ENCODE measurements around the gene CYBA. TPM values are rescaled to one million over a fixed set of nuclear protein-coding genes. Genes with fewer than 3 reads are reported as not detected.

Gene CYBA
- polyA plus RNA-seq, 1 donor (not counting 4 experiments of a cell fraction or from before 2014, with no cell fraction given), result 4.4 TPM

DNA sequence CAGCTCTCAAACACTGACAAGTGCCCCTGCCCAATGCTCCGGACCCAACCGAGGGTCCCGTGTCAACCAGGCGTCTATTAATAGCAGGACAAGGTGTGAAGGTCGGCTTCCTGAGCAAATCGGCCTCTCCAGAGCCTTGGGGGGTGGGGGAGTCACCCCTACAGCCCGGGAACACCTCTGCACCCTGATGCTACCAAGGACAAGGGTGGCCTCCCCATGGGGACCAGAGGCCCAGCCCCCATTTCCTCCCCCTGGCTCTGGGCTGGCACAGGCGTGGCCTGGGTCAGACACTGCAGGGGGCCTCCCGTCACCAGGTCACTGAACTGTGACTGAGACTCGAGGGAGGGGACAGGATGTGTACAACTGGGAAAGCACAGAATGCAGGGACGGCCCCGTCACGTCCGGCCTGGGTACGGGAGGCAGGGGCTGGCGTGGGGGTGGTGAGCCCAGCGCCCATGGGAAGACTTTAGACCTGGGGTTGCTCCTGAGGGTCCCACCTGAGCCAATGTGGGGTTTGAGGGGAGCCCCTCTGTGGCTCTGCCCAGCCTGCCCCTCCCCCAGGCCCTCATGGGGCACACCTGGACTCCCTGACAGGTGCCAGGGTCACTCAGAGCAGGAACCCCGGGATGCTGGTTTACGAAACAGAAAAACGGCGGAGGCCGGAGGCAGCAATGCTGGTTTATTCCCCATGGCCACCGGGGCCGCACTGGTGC, 579 bp upstream of the CYBA start:
- H4K20me1 ChIP-seq (ENCODE audit: control insufficient read depth, extremely low read depth, insufficient read depth, low read length), result peaks cover 6% of the 10 kb centered on the region
- TF ChIP-seq, protein P1, sequence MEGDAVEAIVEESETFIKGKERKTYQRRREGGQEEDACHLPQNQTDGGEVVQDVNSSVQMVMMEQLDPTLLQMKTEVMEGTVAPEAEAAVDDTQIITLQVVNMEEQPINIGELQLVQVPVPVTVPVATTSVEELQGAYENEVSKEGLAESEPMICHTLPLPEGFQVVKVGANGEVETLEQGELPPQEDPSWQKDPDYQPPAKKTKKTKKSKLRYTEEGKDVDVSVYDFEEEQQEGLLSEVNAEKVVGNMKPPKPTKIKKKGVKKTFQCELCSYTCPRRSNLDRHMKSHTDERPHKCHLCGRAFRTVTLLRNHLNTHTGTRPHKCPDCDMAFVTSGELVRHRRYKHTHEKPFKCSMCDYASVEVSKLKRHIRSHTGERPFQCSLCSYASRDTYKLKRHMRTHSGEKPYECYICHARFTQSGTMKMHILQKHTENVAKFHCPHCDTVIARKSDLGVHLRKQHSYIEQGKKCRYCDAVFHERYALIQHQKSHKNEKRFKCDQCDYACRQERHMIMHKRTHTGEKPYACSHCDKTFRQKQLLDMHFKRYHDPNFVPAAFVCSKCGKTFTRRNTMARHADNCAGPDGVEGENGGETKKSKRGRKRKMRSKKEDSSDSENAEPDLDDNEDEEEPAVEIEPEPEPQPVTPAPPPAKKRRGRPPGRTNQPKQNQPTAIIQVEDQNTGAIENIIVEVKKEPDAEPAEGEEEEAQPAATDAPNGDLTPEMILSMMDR (optimal IDR thresholded peaks at IDR 0.05 in 1 of 3, IDR thresholded peaks at IDR 0.05 in 1 of 3, conservative IDR thresholded peaks at IDR 0.05 in 1 of 3; ENCODE audit: extremely low read depth in 1 of 3, insufficient read depth in 2 of 3, low read length in 3 of 3), result no peak
- no peak for TF ChIP-seq EZH2 (IDR thresholded peaks at IDR 0.05; ENCODE audit: low read length)
- dilution Hi-C loops (cut with MboI; ENCODE audit: extremely low pct_ligation_motif_present, low sequenced_read_pairs), result loop anchor here (25.0 kb wide), 1 partner anchor 111 kb away; no protein-coding TSS in a partner anchor
- H3K27me3 ChIP-seq (ENCODE audit: control insufficient read depth, extremely low read depth, insufficient read depth, low read length), result no peaks in the 10 kb centered on the region
- no peak overlapping the region for H3K27ac ChIP-seq (ENCODE audit: control insufficient read depth, insufficient read depth, low read length)
- no peak for DNase-seq (ENCODE audit: low read depth, low spot score)
- peak overlapping the region in 1 of 3 experiments; percentile 22 for H3K4me3 ChIP-seq (ENCODE audit: control insufficient read depth in 2 of 3, extremely low read depth in 1 of 3, insufficient read depth in 2 of 3, low read depth in 1 of 3, low read length in 3 of 3)
- no peak overlapping the region for H3K9ac ChIP-seq (ENCODE audit: control insufficient read depth, extremely low read depth, insufficient read depth, low read length)
- H3K9me3 ChIP-seq (ENCODE audit: control insufficient read depth, low read depth, low read length), result no peaks in the 10 kb centered on the region
- H3K4me1 ChIP-seq (ENCODE audit: control insufficient read depth, extremely low read depth, insufficient read depth, low read length), result no peaks in the 10 kb centered on the region
- H2AFZ ChIP-seq (ENCODE audit: control insufficient read depth, low read length), result no peak overlapping the region
- peaks cover 31 to 34% of the 10 kb centered on the region in 2 experiments for H3K36me3 ChIP-seq (ENCODE audit: control insufficient read depth in 2 of 2, extremely low read depth in 1 of 2, insufficient read depth in 2 of 2, low read length in 2 of 2)
- no peaks in the 10 kb centered on the region for H3K9me1 ChIP-seq (ENCODE audit: control insufficient read depth, extremely low read depth, insufficient read depth, low read length)
- no peak for FAIRE-seq
- no peaks in the 10 kb centered on the region for H3K79me2 ChIP-seq (ENCODE audit: control insufficient read depth, insufficient read depth, low read length)
- peak overlapping the region; percentile 22 for H3K4me2 ChIP-seq (ENCODE audit: control insufficient read depth, extremely low read depth, insufficient read depth, low read depth, low read length)

DNA sequence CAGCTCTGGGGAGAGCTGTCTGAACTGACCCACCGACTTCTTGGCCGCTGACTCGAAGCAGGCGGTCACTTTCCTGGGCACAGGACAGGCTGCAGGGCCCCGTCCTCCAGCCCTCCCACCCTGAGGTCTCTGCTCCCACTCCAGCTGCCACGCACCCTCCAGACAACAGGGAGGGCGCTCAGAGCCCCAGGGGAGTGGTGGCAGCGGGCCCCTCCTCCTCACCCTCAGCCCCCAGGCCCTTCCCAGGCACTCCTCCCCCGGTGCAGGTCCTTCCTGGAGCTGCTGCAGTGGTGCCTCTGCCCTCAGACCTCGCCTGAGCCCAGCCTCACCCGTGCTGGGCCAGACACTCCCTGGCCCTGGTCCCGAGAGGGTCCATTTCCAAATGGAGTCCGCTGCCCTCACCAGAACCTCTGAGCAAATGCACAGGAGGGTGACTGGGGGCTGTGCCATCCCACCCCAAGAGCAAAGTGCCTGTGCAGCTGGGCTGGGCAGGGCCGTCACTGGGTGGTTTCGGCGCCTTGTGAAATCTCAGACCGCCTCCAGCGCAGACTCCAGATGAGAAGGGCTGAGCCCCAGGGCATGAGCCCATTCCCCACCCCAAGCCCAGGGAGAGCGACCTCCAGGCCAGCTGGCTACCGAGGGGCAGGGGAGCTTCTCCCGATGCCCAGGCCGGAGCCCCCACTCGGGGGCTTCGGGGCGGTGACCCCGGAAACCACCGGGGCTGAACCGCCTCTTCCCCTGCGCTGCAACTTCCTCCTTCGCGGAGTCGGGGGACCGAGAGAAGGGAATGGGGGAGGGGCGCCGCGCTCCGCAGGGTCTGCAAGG, 717 bp downstream of the CYBA start:
- TF ChIP-seq, protein P1 (optimal IDR thresholded peaks at IDR 0.05 in 1 of 3, IDR thresholded peaks at IDR 0.05 in 1 of 3, conservative IDR thresholded peaks at IDR 0.05 in 1 of 3; ENCODE audit: extremely low read depth in 1 of 3, insufficient read depth in 2 of 3, low read length in 3 of 3), result no peak
- no peak for TF ChIP-seq EZH2 (IDR thresholded peaks at IDR 0.05; ENCODE audit: low read length)
- Histone ChIP-seq H2AFZ (ENCODE audit: control insufficient read depth, low read length) (no peak overlapping the region), H3K27ac (ENCODE audit: control insufficient read depth, insufficient read depth, low read length) (no peak overlapping the region), H3K9ac (ENCODE audit: control insufficient read depth, extremely low read depth, insufficient read depth, low read length) (no peak overlapping the region), H4K20me1 (ENCODE audit: control insufficient read depth, extremely low read depth, insufficient read depth, low read length) (peaks cover 6% of the 10 kb centered on the region), H3K4me1 (ENCODE audit: control insufficient read depth, extremely low read depth, insufficient read depth, low read length) (no peaks in the 10 kb centered on the region), H3K36me3 (ENCODE audit: control insufficient read depth in 2 of 2, extremely low read depth in 1 of 2, insufficient read depth in 2 of 2, low read length in 2 of 2) (peaks cover 21 to 24% of the 10 kb centered on the region in 2 experiments), H3K4me2 (ENCODE audit: control insufficient read depth, extremely low read depth, insufficient read depth, low read depth, low read length) (no peak overlapping the region), H3K4me3 (ENCODE audit: control insufficient read depth in 2 of 3, extremely low read depth in 1 of 3, insufficient read depth in 2 of 3, low read depth in 1 of 3, low read length in 3 of 3) (peak overlapping the region in 1 of 3 experiments; percentile 22), H3K9me1 (ENCODE audit: control insufficient read depth, extremely low read depth, insufficient read depth, low read length) (no peaks in the 10 kb centered on the region), H3K9me3 (ENCODE audit: control insufficient read depth, low read depth, low read length) (no peaks in the 10 kb centered on the region), H3K79me2 (ENCODE audit: control insufficient read depth, insufficient read depth, low read length) (no peaks in the 10 kb centered on the region), H3K27me3 (ENCODE audit: control insufficient read depth, extremely low read depth, insufficient read depth, low read length) (no peaks in the 10 kb centered on the region)
- no peak for FAIRE-seq
- no peak for DNase-seq (ENCODE audit: low read depth, low spot score)
- dilution Hi-C loops (cut with MboI; ENCODE audit: extremely low pct_ligation_motif_present, low sequenced_read_pairs), result loop anchor here (25.0 kb wide), 1 partner anchor 112 kb away; no protein-coding TSS in a partner anchor
